Stimulated activated CD8-positive, alpha-beta memory T cell treated with anti-CD3 and anti-CD28 coated beads, Interleukin-7, amount 100 ng/mL, for 48 hours (primary cell): ENCODE measurements around the gene FOXP2.
"Not testable (repeated sequence)": the region's sequence is repeated elsewhere in the genome, so short reads cannot be mapped to it uniquely, and the experiment has no call there.

Source experiments
- DNase-seq, 2 donors: peaks; one replicate each; pipeline ENCODE4 v3.0.0-alpha.2; 2020; ENCODE audit warnings: low read depth in 1 of 2; ENCODE audit errors: extremely low read depth in 1 of 2

FOXP2 gene

GRCh38 chr7:114488696-114489095 lies 74.1 kb downstream of the FOXP2 start:
- DNase-seq = no peak

- not testable (repeated sequence) for DNase-seq
Observed at GRCh38 chr7:114497491-114497890, 82.9 kb downstream of the FOXP2 start.

DNA sequence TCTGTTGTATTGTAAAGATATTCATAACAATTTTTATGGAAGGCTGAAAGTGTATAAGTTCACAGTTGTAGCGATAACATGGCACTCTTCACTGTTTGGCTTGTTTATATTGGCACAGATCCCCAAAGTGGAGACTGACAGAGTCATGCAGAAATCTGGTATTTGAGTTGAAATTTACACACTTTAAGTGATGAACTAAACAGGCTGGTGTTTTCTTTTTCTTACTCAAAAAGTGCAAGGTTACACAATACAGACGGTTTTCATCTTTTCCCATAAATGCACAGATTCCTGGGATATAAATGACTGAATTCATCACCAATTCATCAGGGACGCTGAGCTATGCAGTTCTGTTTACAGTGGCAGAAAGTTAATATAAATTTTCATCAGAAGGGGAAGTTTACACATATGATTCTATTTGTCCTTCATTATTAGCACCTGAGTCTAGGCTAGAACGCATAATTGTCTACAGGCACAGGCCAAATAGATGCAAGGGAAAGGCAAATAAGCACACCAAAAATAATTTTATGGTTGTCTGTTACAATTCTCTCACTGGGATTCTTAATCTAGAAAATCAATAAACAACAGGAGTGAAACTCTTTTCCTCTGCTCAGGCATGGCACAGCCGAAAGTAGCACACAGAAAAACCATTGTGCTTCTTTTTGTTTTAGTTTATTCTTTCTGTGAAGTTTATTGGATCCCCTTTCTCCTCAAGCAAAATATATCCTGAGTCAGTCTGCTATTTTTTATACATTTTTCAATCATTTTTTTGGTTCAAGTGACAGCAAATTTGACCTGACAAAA lies 88.0 kb downstream of the FOXP2 start:
- no peak for DNase-seq

GRCh38 chr7:114504586-114504985 lies 90.0 kb downstream of the FOXP2 start:
- no peak for DNase-seq

- no peak for DNase-seq
Observed at GRCh38 chr7:114507381-114507780, 92.8 kb downstream of the FOXP2 start.

DNA sequence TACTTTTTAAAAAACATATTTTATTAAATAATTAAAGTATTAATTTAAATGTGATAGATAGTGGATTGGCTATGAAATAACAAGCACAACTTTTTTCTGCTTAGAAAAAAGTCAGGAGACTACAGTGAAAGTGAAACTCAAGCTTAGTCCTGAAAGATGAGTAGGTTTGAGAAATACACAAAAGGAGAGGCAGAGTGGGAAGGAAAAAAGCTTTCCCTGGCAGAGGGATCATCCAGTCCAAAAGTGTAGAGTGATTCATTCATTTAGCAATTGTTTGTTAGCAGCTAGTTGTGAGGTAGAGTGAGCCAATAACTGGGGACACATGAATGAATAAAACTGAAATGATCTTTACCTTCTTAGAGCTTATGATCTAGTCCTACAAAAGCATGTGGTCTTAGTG lies 93.5 kb downstream of the FOXP2 start:
- DNase-seq = no peak

- DNase-seq = not testable (repeated sequence)
Observed at GRCh38 chr7:114510824-114511223, 96.2 kb downstream of the FOXP2 start.

DNA sequence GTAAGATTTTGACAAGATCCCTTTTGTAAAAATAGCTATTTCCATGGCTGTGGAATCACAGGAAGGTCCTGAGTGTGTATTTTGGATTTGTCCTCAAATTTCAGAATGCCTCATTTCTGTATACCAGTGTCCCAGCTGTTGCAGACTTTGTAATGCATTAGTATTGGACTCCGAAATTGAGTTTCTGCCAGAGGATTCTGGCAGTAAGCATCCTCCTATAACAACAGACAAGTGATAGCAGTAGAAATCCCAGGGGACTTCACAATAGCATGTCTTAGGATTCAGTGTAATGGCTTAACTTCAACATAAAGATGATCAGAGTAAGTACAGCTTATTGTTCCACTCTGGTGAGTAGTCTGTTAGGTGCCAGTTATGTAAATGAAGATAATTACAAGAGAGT lies 104.6 kb downstream of the FOXP2 start:
- no peak for DNase-seq

DNA sequence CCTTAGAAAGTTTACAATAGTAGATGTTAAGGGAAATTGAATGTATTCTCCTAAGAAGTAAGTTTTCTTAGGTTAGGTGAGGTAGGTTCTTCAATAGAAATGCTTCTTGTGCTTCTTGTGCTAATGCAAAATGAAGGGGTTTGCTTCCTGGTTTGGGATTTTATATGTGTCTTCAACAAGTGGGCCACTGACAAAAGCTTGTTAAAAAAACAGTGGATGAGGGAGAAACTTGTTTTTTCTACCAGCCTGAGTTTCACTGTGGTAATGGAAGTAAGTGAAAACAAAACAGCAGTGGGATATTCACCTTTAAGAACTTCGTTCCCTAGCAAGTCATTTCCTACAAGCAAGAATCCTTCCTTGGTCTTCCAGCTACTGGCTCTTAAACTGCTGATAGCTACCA lies 107.5 kb downstream of the FOXP2 start:
- DNase-seq = no peak

- no peak for DNase-seq
Observed at GRCh38 chr7:114527589-114527988, 113.0 kb downstream of the FOXP2 start.

GRCh38 chr7:114530057-114530611 lies 115.5 kb downstream of the FOXP2 start:
- DNase-seq = no peak

GRCh38 chr7:114531326-114531725 lies 116.7 kb downstream of the FOXP2 start:
- DNase-seq = no peak

GRCh38 chr7:114533131-114533530 lies 118.5 kb downstream of the FOXP2 start:
- no peak for DNase-seq

GRCh38 chr7:114534953-114535352 lies 120.3 kb downstream of the FOXP2 start:
- no peak for DNase-seq

GRCh38 chr7:114539575-114539974 lies 125.0 kb downstream of the FOXP2 start:
- no peak for DNase-seq

GRCh38 chr7:114540291-114540690 lies 125.7 kb downstream of the FOXP2 start:
- no peak for DNase-seq

DNA sequence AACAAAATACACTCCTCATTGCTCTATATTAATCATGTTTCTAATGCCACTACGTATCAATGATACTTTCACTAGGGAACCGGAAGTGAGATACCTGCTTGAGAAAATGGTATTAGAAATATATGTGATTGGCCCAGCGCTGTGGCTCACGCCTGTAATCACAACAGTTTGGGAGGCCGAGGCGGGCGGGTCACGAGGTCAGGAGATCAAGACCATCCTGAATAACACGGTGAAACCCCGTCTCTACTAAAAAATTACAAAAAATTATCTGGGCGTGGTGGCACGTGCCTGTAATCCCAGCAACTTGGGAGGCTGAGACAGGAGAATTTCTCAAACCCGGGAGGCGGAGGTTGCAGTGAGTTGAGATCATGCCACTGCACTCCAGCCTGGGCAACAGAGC lies 132.7 kb downstream of the FOXP2 start:
- not testable (repeated sequence) for DNase-seq

- no peak for DNase-seq
Observed at GRCh38 chr7:114548081-114548980, 133.7 kb downstream of the FOXP2 start.

- DNase-seq = no peak
Observed at GRCh38 chr7:114554781-114555537, 140.3 kb downstream of the FOXP2 start.

DNA sequence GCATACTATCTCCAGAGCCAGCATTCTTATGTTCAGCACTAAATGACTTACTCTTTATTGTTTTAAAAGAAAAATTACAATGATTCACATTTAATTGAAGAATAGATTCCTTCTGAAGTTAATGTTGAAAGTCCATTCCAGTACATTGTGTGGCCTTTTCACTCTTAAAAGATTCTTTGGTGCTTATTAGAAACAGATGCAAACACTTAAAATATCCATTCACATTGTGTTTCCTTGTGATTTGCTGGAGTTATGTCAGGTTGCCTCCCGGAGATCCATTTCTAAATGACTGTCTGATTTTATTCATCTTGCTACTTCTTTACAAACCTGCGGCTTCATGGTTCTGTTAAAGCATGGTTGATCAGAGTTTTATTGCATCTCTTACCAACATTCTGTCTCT lies 152.8 kb downstream of the FOXP2 start:
- DNase-seq = no peak

- DNase-seq = no peak
Observed at GRCh38 chr7:114569220-114569619, 154.6 kb downstream of the FOXP2 start.
